GM12873 (cell line): ENCODE results near the gene PINLYP.
A peak's percentile ranks its signal among the peaks of the same experiment; 100 is the strongest.

Source experiments
- TF ChIP-seq, protein P1 (sequence below): IDR thresholded peaks from 2 replicates; pipeline ENCODE4 v1.5.1; 2012; ENCODE audit warnings: low read depth, mild to moderate bottlenecking, moderate library complexity, low read length, control low read depth; ENCODE audit not compliant: insufficient read depth; ENCODE audit errors: missing control alignments

The PINLYP gene

GRCh38 chr19:43624933-43625332, 49.3 kb downstream of the PINLYP start:
- TF ChIP-seq, protein P1, sequence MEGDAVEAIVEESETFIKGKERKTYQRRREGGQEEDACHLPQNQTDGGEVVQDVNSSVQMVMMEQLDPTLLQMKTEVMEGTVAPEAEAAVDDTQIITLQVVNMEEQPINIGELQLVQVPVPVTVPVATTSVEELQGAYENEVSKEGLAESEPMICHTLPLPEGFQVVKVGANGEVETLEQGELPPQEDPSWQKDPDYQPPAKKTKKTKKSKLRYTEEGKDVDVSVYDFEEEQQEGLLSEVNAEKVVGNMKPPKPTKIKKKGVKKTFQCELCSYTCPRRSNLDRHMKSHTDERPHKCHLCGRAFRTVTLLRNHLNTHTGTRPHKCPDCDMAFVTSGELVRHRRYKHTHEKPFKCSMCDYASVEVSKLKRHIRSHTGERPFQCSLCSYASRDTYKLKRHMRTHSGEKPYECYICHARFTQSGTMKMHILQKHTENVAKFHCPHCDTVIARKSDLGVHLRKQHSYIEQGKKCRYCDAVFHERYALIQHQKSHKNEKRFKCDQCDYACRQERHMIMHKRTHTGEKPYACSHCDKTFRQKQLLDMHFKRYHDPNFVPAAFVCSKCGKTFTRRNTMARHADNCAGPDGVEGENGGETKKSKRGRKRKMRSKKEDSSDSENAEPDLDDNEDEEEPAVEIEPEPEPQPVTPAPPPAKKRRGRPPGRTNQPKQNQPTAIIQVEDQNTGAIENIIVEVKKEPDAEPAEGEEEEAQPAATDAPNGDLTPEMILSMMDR = peak; percentile 54

DNA sequence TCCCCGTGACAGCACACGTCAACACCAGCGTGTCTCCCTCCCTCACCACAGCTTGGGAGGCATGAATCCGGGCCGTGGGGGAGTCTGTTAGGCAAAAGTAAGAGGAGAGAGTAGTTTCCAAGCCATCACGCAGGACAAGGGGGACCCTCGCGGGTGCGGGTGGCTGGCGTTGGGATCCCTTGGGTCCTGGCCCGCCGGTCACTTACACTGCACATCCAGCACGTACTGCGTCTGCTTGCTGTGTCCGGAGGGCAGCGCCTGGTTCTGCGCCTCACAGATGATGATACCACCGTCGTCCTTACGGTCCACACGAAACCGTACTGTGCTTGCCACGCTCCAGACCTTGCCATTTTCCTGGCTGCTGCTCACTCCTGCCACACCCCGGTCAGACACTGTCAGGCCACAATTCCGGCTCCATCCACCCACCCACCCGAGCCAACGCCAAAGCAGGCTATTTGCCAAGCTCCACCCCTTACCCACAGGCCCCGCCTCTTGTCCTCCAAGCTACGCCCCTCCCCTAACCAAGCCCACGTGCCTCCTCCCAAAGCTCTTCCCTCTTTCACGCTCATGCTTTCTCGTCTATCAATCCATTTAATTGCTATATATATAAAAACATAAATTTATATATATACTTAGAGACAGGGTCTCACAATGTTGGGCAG, 50.4 kb downstream of the PINLYP start:
- TF ChIP-seq, protein P1 = no peak

GRCh38 chr19:43626838-43627237, 51.2 kb downstream of the PINLYP start:
- TF ChIP-seq, protein P1 = no peak

DNA sequence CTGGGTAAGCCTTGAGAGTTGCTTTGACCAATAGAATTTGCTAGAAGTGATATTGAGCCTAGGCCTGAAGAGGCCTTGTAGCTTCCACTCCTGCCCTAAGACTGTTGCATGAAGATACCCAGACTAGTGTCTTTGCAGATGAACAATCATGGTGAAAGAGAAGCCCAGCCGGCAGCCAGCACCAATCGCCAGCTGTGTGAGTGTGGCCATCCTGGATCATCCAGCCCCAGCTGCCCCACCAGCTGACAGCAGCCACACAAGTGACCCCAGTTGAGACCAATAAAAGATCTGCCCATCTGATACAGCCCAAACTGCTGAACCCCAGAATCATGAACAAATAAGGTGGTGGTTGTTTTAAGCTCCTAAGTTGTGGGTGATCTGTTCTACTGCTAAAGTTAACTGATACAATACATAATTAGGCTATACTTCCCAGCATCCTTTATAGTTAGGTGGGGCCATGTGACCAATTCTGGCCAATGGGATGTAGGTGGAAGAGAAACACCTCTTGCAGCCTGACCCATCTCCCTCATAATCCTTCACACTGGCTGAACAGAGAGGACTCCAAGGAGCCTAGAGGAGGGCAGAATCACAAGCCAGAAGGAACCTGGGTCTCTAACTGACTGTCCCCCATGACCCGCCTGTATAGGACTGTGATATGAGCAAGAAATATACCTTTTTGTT, 53.2 kb downstream of the PINLYP start:
- TF ChIP-seq, protein P1 = no peak

GRCh38 chr19:43631491-43631890, 55.9 kb downstream of the PINLYP start:
- TF ChIP-seq, protein P1 = no peak
